DND-41 (cell line): Measurements from ENCODE around the gene CFAP97D2.
"Not testable (repeated sequence)": the region's sequence is repeated elsewhere in the genome, so short reads cannot be mapped to it uniquely, and the experiment has no call there.

ENCODE experiments used
- CTCF ChIP-seq: IDR thresholded peaks from 2 replicates; pipeline ENCODE4 v1.5.1; 2012; ENCODE audit warnings: borderline replicate concordance, low read length, moderate library complexity, mild to moderate bottlenecking; ENCODE audit not compliant: poor library complexity, severe bottlenecking; ENCODE audit errors: extremely low read depth
- EZH2 ChIP-seq: IDR thresholded peaks from 3 replicates; pipeline ENCODE4 v1.6.1; 2012; ENCODE audit warnings: borderline replicate concordance, low read depth, mild to moderate bottlenecking, moderate library complexity, low read length, inconsistent platforms; ENCODE audit not compliant: severe bottlenecking

- TF ChIP-seq CTCF, EZH2: not testable (repeated sequence)
Measured at GRCh38 chr13:114264313-114264712, 85.3 kb downstream of the CFAP97D2 start.
